Raji (cell line): ENCODE results near the gene AMH.

Experiments
- POLR2A ChIP-seq: IDR thresholded peaks from 2 replicates; pipeline ENCODE4 v1.6.1; 2011; ENCODE audit warnings: low read depth, low read length, control low read depth; ENCODE audit not compliant: insufficient read depth

The AMH gene

DNA sequence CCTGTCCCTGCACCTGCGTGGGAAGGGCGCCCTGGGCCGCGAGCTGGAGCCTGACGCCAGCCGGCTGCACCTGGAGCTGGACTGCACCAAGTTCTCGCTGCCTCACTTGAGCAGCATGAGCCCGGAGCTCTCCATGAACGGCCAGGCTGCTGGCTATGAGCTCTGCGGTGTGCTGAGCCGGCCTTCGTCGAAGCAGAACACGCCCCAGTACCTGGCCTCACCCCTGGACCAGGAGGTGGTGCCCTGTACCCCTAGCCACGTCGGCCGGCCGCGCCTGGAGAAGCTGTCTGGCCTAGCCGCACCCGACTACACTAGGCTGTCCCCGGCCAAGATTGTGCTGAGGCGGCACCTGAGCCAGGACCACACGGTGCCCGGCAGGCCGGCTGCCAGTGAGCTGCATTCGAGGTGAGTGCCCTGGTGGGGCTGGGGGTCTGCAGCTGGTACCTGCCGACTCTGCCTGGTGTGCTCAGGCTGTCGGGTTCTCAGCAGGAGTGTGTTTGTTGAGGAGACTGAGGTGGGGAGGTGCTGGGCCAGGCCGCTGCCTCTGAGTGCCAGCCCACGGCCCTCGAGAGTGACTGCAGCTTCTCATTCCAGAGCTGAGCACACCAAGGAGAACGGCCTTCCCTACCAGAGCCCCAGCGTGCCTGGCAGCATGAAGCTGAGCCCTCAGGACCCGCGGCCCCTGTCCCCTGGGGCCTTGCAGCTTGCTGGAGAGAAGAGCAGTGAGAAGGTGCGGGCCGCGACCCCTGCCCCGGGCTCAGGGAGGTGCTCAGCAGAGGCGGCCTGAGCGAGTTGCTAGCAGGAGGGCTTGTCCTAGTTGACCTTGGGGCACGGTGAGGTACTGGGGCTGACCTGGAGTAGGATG, 32.5 kb upstream of the AMH start:
- TF ChIP-seq POLR2A = no peak

- no peak for TF ChIP-seq POLR2A
These were observed 31.5 kb upstream of the AMH start for GRCh38 chr19:2217591-2217990.

GRCh38 chr19:2219726-2220125, 29.4 kb upstream of the AMH start:
- TF ChIP-seq POLR2A = no peak

GRCh38 chr19:2221250-2221831, 27.8 kb upstream of the AMH start:
- TF ChIP-seq POLR2A = no peak

GRCh38 chr19:2221918-2222317, 27.2 kb upstream of the AMH start:
- TF ChIP-seq POLR2A = no peak

GRCh38 chr19:2223391-2223790, 25.7 kb upstream of the AMH start:
- TF ChIP-seq POLR2A = no peak

DNA sequence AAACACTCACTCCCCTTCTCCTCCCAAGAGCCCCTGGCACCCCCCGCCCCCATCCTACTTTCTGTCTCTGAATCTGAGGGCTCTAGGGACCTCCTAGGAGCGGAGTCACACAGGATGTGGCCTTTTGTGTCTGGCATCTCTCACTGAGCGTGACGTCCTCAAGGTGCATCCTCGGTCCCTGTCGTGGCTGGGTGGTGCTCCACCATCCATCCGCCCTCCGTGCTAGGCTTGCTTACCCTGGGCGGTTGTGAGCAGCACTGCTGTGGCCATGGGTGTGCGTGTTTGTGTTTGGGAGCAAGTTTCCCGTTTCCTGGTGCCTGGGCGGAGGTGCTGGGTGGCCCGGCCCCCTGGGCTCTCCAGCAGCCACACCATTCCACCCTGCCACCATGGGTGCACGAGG, 25.2 kb upstream of the AMH start:
- no peak for TF ChIP-seq POLR2A

- TF ChIP-seq POLR2A = no peak
These were observed 24.3 kb upstream of the AMH start for GRCh38 chr19:2224754-2225349.

DNA sequence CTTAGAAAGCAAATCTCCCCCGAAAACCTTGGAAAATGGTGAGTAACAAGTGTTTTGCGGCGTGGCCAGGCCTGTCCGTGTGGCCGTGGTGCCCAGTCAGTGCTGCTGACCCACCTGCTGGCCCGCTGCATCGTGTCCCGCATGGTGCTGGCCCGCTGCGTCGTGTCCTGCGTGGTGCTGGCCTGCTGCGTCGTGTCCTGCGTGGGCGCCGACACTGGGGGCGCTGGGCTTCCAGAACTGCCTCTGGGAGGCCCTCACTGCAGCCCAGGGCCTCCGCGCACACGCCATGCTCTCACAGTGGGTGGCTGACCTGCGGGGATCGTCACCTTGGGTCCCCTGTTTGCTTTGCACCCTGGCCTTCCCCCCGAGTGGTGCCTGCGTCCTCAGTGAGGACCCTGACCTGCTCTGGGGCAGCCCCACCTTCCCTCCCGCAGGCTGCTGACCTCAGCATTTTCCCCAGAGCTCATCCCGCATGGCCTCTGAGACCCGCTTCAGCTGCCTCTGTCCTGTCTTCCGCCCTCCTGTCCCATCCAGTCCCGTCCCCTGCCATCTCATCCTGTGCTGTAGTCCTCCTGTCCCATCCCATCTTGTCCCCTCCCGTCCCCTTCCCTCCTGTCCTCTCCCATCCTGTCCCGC, 23.6 kb upstream of the AMH start:
- no peak for TF ChIP-seq POLR2A

DNA sequence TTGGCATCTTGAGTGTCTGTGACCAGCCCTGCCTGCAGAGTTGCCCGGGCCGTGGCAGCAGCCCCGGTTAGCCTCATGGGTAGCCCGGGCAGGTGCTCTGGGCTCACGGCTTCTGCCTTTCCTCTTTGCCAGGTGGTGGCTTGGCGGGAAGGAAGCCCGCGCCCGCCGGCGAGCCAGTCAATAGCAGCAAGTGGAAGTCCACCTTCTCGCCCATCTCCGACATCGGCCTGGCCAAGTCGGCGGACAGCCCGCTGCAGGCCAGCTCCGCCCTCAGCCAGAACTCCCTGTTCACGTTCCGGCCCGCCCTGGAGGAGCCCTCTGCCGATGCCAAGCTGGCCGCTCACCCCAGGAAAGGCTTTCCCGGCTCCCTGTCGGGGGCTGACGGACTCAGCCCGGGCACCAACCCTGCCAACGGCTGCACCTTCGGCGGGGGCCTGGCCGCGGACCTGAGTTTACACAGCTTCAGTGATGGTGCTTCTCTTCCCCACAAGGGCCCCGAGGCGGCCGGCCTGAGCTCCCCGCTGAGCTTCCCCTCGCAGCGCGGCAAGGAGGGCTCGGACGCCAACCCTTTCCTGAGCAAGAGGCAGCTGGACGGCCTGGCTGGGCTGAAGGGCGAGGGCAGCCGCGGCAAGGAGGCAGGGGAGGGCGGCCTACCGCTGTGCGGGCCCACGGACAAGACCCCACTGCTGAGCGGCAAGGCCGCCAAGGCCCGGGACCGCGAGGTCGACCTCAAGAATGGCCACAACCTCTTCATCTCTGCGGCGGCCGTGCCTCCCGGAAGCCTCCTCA, 22.9 kb upstream of the AMH start:
- TF ChIP-seq POLR2A = no peak

GRCh38 chr19:2226840-2227360, 22.2 kb upstream of the AMH start:
- TF ChIP-seq POLR2A = no peak

DNA sequence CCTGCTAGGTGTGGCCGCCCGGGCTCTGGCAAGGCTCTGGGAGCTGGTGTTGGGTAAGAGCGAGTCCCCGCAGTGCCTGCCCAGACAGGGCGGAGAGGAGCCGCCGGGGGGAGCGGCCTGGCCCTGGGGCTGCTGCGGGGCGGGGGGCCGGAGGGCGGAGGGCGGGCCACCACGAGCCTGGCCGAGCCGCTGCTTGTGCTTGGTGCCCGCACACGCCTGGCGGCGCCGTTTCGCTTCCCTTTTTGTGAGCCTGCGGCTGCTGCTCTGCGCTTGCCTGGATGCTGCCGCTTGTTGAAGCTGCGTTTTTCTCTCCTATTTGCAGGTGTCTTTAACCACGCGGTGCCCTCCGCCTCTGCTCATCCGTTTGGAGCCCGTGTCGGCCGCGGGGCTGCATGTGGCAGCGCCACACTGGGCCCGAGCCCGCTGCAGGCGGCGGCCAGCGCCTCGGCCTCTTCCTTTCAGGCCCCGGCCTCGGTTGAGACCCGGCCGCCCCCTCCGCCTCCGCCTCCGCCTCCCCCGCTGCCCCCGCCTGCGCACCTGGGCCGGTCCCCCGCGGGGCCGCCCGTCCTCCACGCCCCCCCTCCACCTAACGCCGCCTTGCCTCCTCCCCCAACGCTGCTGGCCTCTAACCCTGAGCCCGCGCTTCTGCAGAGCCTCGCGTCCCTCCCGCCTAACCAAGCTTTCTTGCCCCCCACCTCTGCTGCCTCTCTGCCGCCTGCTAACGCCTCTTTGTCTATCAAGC, 21.5 kb upstream of the AMH start:
- no peak for TF ChIP-seq POLR2A

GRCh38 chr19:2228157-2229030, 20.7 kb upstream of the AMH start:
- no peak for TF ChIP-seq POLR2A
